NCI-H2171 (cell line): ENCODE results near the gene SGCD.

Experiments used
- DNase-seq: peaks from one replicate; lab custom pipeline; 2025; lab: John Stamatoyannopoulos, UW

SGCD gene

DNA sequence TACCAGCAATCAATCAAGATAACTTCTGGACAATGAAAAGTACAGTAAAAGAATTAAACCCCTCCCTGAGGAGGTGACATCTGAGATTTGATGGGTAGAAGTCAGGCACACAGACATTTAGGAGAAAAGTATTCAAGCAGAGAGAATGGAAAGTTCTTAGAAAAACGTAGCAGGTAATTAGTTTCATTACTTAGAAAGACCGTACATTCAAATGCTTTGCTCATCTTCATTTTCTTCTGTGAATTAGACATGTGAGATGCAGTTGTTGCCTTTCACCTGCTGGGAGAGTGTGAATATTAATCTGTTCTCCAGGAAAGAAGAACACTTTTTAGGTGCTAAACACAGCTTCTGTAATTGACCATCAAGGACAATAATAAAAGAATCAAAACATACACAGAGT is 451.8 kb downstream of the SGCD start:
- no peak for DNase-seq

DNA sequence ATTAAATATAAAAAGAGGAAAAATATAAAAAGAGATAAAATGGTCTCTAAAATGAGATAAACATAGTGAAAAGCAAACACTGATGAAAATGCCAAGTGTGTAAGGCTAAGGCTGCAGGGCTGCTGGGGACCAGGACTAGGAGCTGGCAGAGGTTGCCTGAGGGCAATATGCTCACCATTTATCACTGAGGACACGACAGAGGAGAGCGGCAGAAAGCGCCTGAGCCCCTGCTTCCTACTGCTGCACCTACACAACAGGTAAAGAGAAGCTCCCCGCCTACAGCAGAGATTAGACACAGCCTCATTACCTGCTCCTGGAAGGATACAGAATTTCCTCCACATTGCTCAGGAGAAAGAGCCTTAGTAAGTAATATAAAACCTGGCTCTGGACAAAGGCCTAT is 452.5 kb downstream of the SGCD start:
- DNase-seq: no peak

DNA sequence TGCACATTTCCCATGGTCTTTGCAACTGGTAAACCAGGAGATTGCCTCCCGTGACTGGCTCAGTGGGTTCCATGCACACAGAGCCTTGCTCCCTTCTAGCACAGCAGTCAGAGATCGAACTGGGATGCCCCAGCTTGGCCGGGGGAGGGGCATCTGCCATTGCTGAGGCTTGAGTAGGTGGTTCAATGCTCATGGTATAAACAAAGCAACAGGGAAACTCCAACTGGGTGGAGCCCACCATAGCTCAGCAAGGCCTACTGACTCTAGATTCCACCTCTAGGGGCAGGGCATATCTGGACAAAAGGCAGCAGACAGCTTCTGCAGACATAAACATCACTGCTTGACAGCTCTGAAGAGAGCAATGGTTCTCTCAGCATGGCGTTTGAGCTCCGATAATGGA is 456.1 kb downstream of the SGCD start:
- no peak for DNase-seq

DNA sequence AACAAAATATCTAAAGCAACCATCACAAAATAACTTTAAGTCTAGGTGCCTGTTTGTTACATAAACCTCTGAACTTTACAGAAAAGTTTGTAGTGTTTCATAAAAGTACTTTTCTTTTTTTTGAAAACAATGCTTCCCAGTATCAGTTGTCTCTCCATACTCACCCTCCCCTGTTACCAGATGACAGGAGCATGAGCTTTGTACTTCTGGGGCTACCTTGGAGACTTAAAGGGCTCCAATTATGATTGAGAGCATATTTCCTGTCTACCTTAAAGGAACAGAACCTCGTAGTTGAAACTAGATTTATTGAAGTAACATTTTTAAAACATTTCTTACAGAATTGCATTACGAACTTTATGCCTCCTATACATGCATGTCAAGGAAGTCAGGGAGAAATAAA is 467.7 kb downstream of the SGCD start:
- no peak for DNase-seq

DNA sequence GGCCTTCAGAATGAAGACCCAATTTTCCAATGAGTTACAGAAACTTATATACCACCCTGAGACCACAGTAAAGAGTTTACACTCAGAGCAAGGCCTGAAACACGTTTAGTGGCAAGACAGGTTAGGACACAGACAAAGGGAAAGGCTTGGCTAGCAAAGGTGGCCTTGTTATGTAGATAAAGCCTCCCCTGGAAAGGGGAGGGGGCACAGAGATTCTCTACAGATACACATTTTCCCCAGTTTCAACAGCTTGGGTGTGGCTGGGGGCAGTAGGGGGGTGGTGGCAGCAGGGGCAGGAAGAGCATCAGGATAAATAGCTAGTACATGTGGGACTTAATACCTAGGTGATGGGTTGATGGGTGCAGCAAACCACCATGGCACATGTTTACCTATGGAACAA is 471.2 kb downstream of the SGCD start:
- no peak for DNase-seq

DNA sequence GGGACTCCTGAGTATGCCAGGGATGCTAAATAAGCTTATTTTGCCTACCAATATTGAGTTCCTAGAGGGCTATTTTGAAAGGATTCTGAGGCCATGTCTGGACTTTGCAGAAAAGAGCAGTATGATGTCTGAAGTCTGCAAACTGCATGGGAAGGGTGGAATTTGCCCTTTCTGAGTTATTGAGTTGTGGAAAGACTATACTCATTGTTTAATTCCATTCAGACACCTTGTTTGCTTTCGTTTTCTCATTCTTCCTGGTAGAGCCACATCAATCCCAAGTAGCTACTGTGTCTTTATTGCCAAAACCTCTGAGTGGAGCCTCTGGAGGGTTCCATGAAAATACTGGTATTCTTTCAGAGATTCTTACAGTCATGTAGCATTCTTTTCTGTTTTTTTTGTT is 472.2 kb downstream of the SGCD start:
- DNase-seq: no peak

DNA sequence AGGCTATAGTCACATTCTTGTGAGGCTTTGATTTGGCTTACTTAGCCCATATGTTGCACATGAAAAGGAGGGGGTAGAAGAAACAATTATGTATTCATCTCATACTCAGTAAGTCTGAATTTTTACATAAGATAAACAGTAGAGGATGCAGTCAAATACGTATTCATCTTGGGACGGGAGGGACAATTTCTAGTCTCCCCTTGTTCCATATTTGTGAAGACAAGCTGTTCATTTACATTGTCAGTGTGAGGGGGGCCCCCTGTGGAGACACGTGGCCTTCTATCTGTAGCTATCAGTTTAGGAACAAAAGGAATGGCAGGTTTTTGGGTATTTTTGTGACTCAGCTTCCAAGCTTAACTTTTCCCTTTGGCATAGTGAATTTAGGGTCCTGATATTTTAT is 474.0 kb downstream of the SGCD start:
- DNase-seq: no peak

DNA sequence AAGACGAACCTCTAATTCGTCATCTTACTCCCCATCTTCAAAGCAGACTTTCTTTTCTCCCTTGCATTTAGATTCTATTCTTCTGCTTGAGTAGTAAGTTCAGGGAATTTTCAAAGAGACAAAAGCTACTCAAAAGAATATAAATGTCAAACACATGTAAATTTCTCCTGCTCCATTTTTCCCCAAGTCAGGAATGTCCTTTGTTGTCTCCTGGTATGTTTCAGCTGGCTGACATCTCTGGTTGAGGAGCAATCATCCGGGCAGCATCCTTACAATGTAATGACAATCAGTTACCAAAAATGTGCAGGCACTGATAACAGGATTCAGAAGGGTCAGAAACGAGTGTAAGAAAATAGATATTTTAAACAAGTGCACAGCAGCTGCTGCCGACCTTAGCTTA is 475.5 kb downstream of the SGCD start:
- DNase-seq: no peak

DNA sequence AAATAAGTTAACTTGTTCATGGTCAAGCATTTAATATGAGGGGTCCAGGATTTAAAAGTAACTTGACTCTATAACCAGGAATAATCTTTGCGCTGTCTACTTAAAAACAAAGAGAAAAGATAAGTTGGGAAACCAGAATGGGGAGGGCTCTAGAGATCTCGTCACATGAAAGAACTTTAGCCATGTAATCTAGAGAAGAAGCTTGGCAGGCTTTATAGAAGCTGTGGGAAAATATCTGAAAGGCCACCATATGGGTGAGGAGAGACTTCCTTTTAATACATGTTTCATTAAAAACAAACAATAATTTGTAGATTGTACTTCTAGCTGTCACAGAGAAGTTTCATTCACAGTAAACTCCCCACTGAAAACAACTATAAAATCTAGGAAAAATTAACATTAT is 476.4 kb downstream of the SGCD start:
- no peak for DNase-seq

DNA sequence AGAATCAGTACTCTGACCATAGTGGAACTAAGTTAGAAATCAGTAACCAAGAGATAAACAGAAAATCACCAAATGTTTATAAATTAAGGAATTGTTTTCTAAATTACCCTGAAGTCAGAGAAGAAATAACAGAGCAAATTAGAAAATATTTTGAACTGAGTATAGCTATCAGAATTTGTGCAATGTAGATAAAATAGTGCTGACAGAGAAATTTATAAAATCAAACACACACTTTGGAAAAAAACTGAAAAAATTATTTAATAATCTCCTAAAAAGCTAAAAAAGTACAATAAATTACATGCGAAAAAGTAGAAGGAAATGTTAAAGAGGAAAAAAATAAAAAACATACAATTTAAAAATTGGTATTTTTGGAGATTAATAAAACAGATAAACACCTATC is 486.0 kb downstream of the SGCD start:
- no peak for DNase-seq

DNA sequence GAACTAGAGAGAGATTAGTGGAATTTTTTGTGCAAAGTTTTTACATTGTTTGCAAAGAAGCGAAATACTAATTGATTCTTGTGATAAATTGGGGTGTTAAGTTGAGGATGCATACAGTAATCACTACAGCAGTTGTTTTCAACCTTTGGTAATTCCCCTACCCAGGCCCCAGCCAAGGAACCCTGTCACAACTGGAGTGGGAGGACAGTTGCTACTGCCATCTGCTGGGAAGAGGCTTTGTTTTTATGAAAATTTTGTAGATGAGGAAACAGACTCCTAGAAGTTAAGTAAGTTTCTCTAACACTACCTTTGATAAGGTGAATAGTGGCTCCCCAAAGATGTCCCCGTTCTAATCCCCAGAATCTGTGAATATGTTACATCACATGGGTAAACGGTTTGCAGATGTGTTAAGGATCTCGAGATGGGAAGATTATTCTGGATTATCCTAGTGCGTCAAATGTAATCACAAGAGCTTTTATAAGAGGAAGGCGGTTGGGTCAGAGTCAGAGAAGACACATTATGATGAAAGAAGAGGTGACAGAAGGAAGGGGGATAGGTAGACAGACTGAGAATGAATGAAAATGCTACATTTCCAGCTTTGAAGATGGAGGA is 489.1 kb downstream of the SGCD start:
- no peak for DNase-seq
